GM12878 (cell line): ENCODE data around the gene AP2A2. TPM values are rescaled to one million over a fixed set of nuclear protein-coding genes. Genes with fewer than 3 reads are reported as not detected.

Source experiments
- ATAC-seq: fragments of 200-7000 bp; cut with Tn5 transposase; 3 replicates; pipeline ENCODE4 v1.9.1; 2020; ENCODE audit warnings: mild to moderate bottlenecking, moderate library complexity
- BruUV-seq: library from RNA; stranded (reverse); fragments of 400-500 nt; replicated peaks from 2 replicates; lab custom pipeline; 2021; lab: Mats Ljungman, UMichigan
- CTCF ChIA-PET: fragments of 300-600 bp; sonication (Branson Sonifier 250); formaldehyde crosslinking; extraction: SDS; loops from one replicate; lab custom pipeline; 2021; ENCODE audit warnings: inconsistent platforms; lab: Yijun Ruan, JAX
- POLR2A ChIA-PET: fragments of 350-600 bp; formaldehyde crosslinking; extraction: SDS; loops from one replicate; lab custom pipeline; 2021; ENCODE audit warnings: inconsistent platforms; lab: Charles Lee
- RAD21 ChIA-PET: fragments of 300-600 bp; sonication (Branson Sonifier 250); formaldehyde crosslinking; loops from one replicate; lab custom pipeline; 2023; ENCODE audit warnings: antibody characterized with exemption; ENCODE audit not compliant: unreplicated experiment; lab: Charles Lee
- SMC1A ChIA-PET: fragments of 300-600 bp; sonication (Branson Sonifier 250); formaldehyde crosslinking; loops from one replicate; lab custom pipeline; 2023; ENCODE audit not compliant: unreplicated experiment, uncharacterized antibody; lab: Charles Lee
- DNase-seq: peaks from one replicate; pipeline ENCODE4 v3.0.0-alpha.2; 2011; ENCODE audit warnings: low read depth, low spot score
- FAIRE-seq: peaks from 3 replicates; lab custom pipeline; 2011; peaks lifted over from hg19 to GRCh38; lab: Jason Lieb, UNC
- H2AFZ ChIP-seq: 2 replicates; pipeline ENCODE4 v1.6.0; 2011; ENCODE audit warnings: low read depth, low read length, control low read depth; ENCODE audit not compliant: control insufficient read depth
- H3K27ac ChIP-seq: 2 replicates; pipeline ENCODE4 v1.5.1; 2011; ENCODE audit warnings: control low read depth; ENCODE audit not compliant: control insufficient read depth, insufficient read depth
- H3K27me3 ChIP-seq, 2 experiments: replicated peaks in 1 of 2; 2 replicates each; pipeline versions ENCODE4 v1.6.0 to v1.6.1; 2011; ENCODE audit warnings: low read length in 1 of 2; ENCODE audit not compliant: control insufficient read depth in 2 of 2, insufficient read depth in 2 of 2
- H3K36me3 ChIP-seq, 2 experiments: 2 replicates each; pipeline ENCODE4 v1.5.1; 2011; ENCODE audit warnings: low read length in 1 of 2; ENCODE audit not compliant: control insufficient read depth in 2 of 2, insufficient read depth in 2 of 2
- H3K4me1 ChIP-seq: 2 replicates; pipeline ENCODE4 v1.6.1; 2011; ENCODE audit warnings: mild to moderate bottlenecking, low read length, moderate library complexity, mixed read lengths; ENCODE audit not compliant: control insufficient read depth, insufficient read depth
- H3K4me2 ChIP-seq: 2 replicates; pipeline ENCODE4 v1.6.0; 2011; ENCODE audit warnings: control low read depth; ENCODE audit not compliant: control insufficient read depth, insufficient read depth
- H3K4me3 ChIP-seq: fragments of 200-600 bp; sonication (generic); 2 replicates; pipeline ENCODE4 v1.5.1; 2016
- H3K79me2 ChIP-seq: 2 replicates; pipeline ENCODE4 v1.6.0; 2011; ENCODE audit warnings: low read length; ENCODE audit not compliant: control insufficient read depth, insufficient read depth
- H3K9ac ChIP-seq: 2 replicates; pipeline ENCODE4 v1.8.0; 2011; ENCODE audit warnings: low read length, control low read depth, mixed read lengths; ENCODE audit not compliant: control insufficient read depth, insufficient read depth
- H3K9me3 ChIP-seq: replicated peaks from 3 replicates; pipeline ENCODE4 v1.5.1; 2011; ENCODE audit warnings: mild to moderate bottlenecking, low read length; ENCODE audit not compliant: control insufficient read depth, insufficient read depth
- H4K20me1 ChIP-seq: 2 replicates; pipeline ENCODE4 v1.6.0; 2011; ENCODE audit not compliant: control insufficient read depth, insufficient read depth
- BACH1 ChIP-seq: fragments of 450-650 bp; IDR thresholded peaks from 2 replicates; pipeline ENCODE4 v1.6.1; 2017; ENCODE audit warnings: mild to moderate bottlenecking, borderline replicate concordance
- FOS ChIP-seq: IDR thresholded peaks from 3 replicates; pipeline ENCODE4 v1.6.1; 2011; ENCODE audit warnings: borderline replicate concordance; ENCODE audit not compliant: insufficient read length; ENCODE audit errors: extremely low read depth
- FOXM1 ChIP-seq: IDR thresholded peaks from 2 replicates; pipeline ENCODE4 v1.6.1; 2012; ENCODE audit warnings: low read depth, mild to moderate bottlenecking, inconsistent platforms, low read length, moderate library complexity
- WGBS: methylation state at CpG from one replicate; pipeline ENCODE4 v1.1.6; 2016; ENCODE audit warnings: low lambda C conversion rate; ENCODE audit not compliant: insufficient replicate concordance, insufficient coverage; ENCODE audit errors: missing lambda C conversion rate; 5-methylcytosine and 5-hydroxymethylcytosine counted together
- in situ Hi-C: fragments of 300-500 bp; cut with MboI; formaldehyde crosslinking; loops from 9 replicates; pipeline ENCODE4 v1.14.3; 2018; ENCODE audit warnings: mixed read lengths
- intact Hi-C: fragments of 100-400 bp; cut with micrococcal nuclease; formaldehyde crosslinking; loops from one replicate; pipeline ENCODE4 v1.14.2; 2022; ENCODE audit not compliant: unreplicated experiment
- polyA plus RNA-seq, 11 experiments: library from polyadenylated mRNA; depleted of rRNA in 4 of 11; unstranded in 6 of 11; stranded (reverse) in 5 of 11; fragments of >200 nt; fragmentation: Nextera tagmentation in 4 of 11; fragmentation: Illumina TruSeq in 1 of 11; extraction: Ambion mirVana in 4 of 11; extraction: Trizol in 1 of 11; gene quantifications; 1 replicate in 1 of 11; 2 replicates in 10 of 11; pipeline versions ENCODE4 v1.2.1 to v1.2.3, GENCODE V29; 2011 to 2016; ENCODE audit warnings: inconsistent platforms in 2 of 11, missing spikeins in 2 of 11, low read depth in 1 of 11
- total RNA-seq, 4 experiments: library from RNA; depleted of rRNA in 3 of 4; stranded (reverse); fragments of >200 nt in 3 of 4; fragmentation: Illumina TruSeq in 1 of 4; extraction: Trizol in 1 of 4; gene quantifications; 2 replicates each; pipeline versions ENCODE4 v1.2.1 to v1.2.3, GENCODE V29; 2013 to 2021
- TF ChIP-seq, protein P1 (sequence below): fragments of 450-650 bp; IDR thresholded peaks from 2 replicates; pipeline ENCODE4 v1.6.1; 2018; ENCODE audit warnings: borderline replicate concordance, mild to moderate bottlenecking; ENCODE audit not compliant: partially characterized antibody
- TF ChIP-seq, protein P2 (sequence below), 3 experiments: IDR thresholded peaks in 2 of 3; conservative IDR thresholded peaks in 1 of 3; 2 replicates each; pipeline ENCODE4 v1.5.1; 2011; ENCODE audit warnings: low read depth in 3 of 3, low read length in 3 of 3, mild to moderate bottlenecking in 3 of 3, control low read depth in 2 of 3, moderate library complexity in 2 of 3, inconsistent platforms in 1 of 3, mixed read lengths in 1 of 3; ENCODE audit not compliant: control insufficient read depth in 2 of 3, insufficient read depth in 1 of 3; ENCODE audit errors: extremely low read depth in 1 of 3
- TF ChIP-seq, protein P3 (sequence below): IDR thresholded peaks from 2 replicates; pipeline ENCODE4 v1.6.1; 2012; ENCODE audit warnings: low read depth, low read length, improper control_type of control experiment

The AP2A2 gene
- total and polyA plus RNA-seq, 10 of the 15 experiments (the other 5 are each of a cell fraction or from before 2014, with no cell fraction given), result 0.58 to 48.8 (median 18.2) TPM

DNA sequence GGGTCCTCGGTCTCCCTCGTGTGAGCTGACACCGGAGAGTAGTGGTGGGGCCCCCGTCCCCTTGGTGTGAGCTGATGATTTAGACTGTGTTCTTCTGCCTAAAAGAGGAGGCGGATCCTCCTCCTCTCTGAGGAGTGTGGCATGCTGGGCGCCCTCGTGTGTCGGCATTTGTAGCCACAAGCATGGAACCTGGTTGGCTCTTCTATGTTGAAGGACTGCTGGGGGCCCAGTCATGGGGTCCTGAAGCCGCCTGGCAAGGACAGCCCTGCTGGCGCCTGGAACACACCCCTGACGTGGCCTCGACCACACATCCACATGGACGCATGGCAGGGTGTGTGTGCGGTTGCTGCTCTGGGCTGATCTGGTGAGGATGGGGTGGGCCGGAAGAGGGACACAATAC lies 50.2 kb downstream of the AP2A2 start:
- Histone ChIP-seq H3K9me3 (no peaks in the 10 kb centered on the region), H3K4me2 (no peak overlapping the region), H3K36me3 (peaks cover 5 to 21% of the 10 kb centered on the region in 2 experiments), H3K4me1 (no peaks in the 10 kb centered on the region), H4K20me1 (no peaks in the 10 kb centered on the region), H3K79me2 (no peaks in the 10 kb centered on the region), H3K27me3 (no peaks in the 10 kb centered on the region), H2AFZ (no peak overlapping the region), H3K9ac (no peak overlapping the region), H3K4me3 (no peak overlapping the region), H3K27ac (no peak overlapping the region)
- BruUV-seq, result no TSS peak
- DNase-seq, result no peak
- POLR2A ChIA-PET, result no interaction called here
- no peak for FAIRE-seq
- intact Hi-C loops (no loop called here), in situ Hi-C loops (no loop called here)
- CTCF ChIA-PET, result interaction anchor here (0.6 kb wide), 1 partner anchor 492 kb away, joined by 3 read pairs; no protein-coding TSS in a partner anchor
- ATAC-seq, result no peak
- WGBS, result 96% methylated on average over 15 of the region's 15 CpGs
- RAD21 ChIA-PET, result no interaction called here
- SMC1A ChIA-PET, result interaction anchor here (0.6 kb wide), 1 partner anchor 9 kb away, joined by 3 read pairs; no protein-coding TSS in a partner anchor
- TF ChIP-seq, protein P1, sequence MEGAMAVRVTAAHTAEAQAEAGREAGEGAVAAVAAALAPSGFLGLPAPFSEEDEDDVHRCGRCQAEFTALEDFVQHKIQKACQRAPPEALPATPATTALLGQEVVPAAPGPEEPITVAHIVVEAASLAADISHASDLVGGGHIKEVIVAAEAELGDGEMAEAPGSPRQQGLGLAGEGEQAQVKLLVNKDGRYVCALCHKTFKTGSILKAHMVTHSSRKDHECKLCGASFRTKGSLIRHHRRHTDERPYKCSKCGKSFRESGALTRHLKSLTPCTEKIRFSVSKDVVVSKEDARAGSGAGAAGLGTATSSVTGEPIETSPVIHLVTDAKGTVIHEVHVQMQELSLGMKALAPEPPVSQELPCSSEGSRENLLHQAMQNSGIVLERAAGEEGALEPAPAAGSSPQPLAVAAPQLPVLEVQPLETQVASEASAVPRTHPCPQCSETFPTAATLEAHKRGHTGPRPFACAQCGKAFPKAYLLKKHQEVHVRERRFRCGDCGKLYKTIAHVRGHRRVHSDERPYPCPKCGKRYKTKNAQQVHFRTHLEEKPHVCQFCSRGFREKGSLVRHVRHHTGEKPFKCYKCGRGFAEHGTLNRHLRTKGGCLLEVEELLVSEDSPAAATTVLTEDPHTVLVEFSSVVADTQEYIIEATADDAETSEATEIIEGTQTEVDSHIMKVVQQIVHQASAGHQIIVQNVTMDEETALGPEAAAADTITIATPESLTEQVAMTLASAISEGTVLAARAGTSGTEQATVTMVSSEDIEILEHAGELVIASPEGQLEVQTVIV, result no peak
- TF ChIP-seq, protein P2, sequence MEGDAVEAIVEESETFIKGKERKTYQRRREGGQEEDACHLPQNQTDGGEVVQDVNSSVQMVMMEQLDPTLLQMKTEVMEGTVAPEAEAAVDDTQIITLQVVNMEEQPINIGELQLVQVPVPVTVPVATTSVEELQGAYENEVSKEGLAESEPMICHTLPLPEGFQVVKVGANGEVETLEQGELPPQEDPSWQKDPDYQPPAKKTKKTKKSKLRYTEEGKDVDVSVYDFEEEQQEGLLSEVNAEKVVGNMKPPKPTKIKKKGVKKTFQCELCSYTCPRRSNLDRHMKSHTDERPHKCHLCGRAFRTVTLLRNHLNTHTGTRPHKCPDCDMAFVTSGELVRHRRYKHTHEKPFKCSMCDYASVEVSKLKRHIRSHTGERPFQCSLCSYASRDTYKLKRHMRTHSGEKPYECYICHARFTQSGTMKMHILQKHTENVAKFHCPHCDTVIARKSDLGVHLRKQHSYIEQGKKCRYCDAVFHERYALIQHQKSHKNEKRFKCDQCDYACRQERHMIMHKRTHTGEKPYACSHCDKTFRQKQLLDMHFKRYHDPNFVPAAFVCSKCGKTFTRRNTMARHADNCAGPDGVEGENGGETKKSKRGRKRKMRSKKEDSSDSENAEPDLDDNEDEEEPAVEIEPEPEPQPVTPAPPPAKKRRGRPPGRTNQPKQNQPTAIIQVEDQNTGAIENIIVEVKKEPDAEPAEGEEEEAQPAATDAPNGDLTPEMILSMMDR (IDR thresholded peaks at IDR 0.05 in 2 of 3, conservative IDR thresholded peaks at IDR 0.05 in 1 of 3; ENCODE audit: control insufficient read depth in 2 of 3, extremely low read depth in 1 of 3, insufficient read depth in 1 of 3, low read depth in 3 of 3, low read length in 3 of 3), result 0 out of 6 replicates have a peak, but pooled peaks of 1 of the 3 experiments have one; percentile 10
- TF ChIP-seq, protein P3, sequence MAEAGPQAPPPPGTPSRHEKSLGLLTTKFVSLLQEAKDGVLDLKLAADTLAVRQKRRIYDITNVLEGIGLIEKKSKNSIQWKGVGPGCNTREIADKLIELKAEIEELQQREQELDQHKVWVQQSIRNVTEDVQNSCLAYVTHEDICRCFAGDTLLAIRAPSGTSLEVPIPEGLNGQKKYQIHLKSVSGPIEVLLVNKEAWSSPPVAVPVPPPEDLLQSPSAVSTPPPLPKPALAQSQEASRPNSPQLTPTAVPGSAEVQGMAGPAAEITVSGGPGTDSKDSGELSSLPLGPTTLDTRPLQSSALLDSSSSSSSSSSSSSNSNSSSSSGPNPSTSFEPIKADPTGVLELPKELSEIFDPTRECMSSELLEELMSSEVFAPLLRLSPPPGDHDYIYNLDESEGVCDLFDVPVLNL, result no peak
- TF ChIP-seq BACH1 (no peak), FOXM1 (no peak), FOS (no peak)
